ENCODE results near the gene TATDN3. TPM values are rescaled to one million over a fixed set of nuclear protein-coding genes. Genes with fewer than 3 reads are reported as not detected.

Gene TATDN3
- total RNA-seq, 1 experiment from 2014 or later = 9.0 TPM

DNA sequence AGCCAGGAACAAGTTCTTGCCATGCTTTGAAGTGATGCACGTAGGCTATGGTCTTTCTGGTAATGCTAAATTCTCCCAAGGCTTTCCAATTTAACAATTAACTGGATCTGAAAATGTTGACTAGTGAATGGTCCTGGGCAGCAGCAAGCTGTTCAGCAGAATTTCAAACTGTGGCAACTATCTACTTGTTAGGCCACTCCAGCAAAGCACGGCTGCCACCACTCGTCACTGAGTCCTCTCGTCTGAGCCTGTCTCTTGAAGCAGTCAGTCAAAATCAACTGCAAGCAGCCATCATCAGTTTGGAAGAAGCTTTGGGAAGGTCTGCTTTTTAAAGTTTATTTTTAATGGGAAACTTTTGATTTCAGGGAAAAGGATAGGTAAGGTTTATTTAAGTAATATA, 72.5 kb downstream of the TATDN3 start:
- DNase-seq = no peak
- Histone ChIP-seq H3K27me3 (no peaks in the 10 kb centered on the region), H3K4me1 (peaks cover 9% of the 10 kb centered on the region), H3K4me3 (no peak overlapping the region), H3K9me3 (replicated peaks) (no peaks in the 10 kb centered on the region), H3K27ac (no peak overlapping the region), H3K36me3 (peaks cover 63% of the 10 kb centered on the region)

Other genes with a start within 250 kb of the TATDN3 start
- 30.6 and 33.8 TPM in 2 replicates for gene ATF3, start 183.1 kb upstream of the TATDN3 start, total RNA-seq (2014; rRNA removed; shearing (Covaris generic))
- gene BATF3, start 92.1 kb upstream of the TATDN3 start, total RNA-seq (2014; rRNA removed; shearing (Covaris generic)) = 15.6 and 16.5 TPM in 2 replicates
- gene NSL1, start 117 bp upstream of the TATDN3 start, total RNA-seq (2014; rRNA removed; shearing (Covaris generic)) = 72.1 and 76.7 TPM in 2 replicates
- not detected in 2 replicates for gene SPATA45, start 55.8 kb downstream of the TATDN3 start, total RNA-seq (2014; rRNA removed; shearing (Covaris generic))
- 24.3 and 28.0 TPM in 2 replicates for gene FLVCR1, start 66.4 kb downstream of the TATDN3 start, total RNA-seq (2014; rRNA removed; shearing (Covaris generic))
- gene VASH2, start 158.6 kb downstream of the TATDN3 start, total RNA-seq (2014; rRNA removed; shearing (Covaris generic)) = 129 and 153 TPM in 2 replicates
- 59.9 and 70.7 TPM in 2 replicates for gene ANGEL2, start 224.0 kb downstream of the TATDN3 start, total RNA-seq (2014; rRNA removed; shearing (Covaris generic))